GM12878 (cell line): ENCODE results near the gene SERPINB5. TPM values are rescaled to one million over a fixed set of nuclear protein-coding genes. Genes with fewer than 3 reads are reported as not detected.

ENCODE experiments used
- ATAC-seq: fragments of 200-7000 bp; cut with Tn5 transposase; 3 replicates; pipeline ENCODE4 v1.9.1; 2020; ENCODE audit warnings: mild to moderate bottlenecking, moderate library complexity
- BruUV-seq: library from RNA; stranded (reverse); fragments of 400-500 nt; replicated peaks from 2 replicates; lab custom pipeline; 2021; lab: Mats Ljungman, UMichigan
- CTCF ChIA-PET: fragments of 300-600 bp; sonication (Branson Sonifier 250); formaldehyde crosslinking; extraction: SDS; loops from one replicate; lab custom pipeline; 2021; ENCODE audit warnings: inconsistent platforms; lab: Yijun Ruan, JAX
- POLR2A ChIA-PET: fragments of 350-600 bp; formaldehyde crosslinking; extraction: SDS; loops from one replicate; lab custom pipeline; 2021; ENCODE audit warnings: inconsistent platforms; lab: Charles Lee
- RAD21 ChIA-PET: fragments of 300-600 bp; sonication (Branson Sonifier 250); formaldehyde crosslinking; loops from one replicate; lab custom pipeline; 2023; ENCODE audit warnings: antibody characterized with exemption; ENCODE audit not compliant: unreplicated experiment; lab: Charles Lee
- SMC1A ChIA-PET: fragments of 300-600 bp; sonication (Branson Sonifier 250); formaldehyde crosslinking; loops from one replicate; lab custom pipeline; 2023; ENCODE audit not compliant: unreplicated experiment, uncharacterized antibody; lab: Charles Lee
- DNase-seq: peaks from one replicate; pipeline ENCODE4 v3.0.0-alpha.2; 2011; ENCODE audit warnings: low read depth, low spot score
- FAIRE-seq: peaks from 3 replicates; lab custom pipeline; 2011; peaks lifted over from hg19 to GRCh38; lab: Jason Lieb, UNC
- H2AFZ ChIP-seq: 2 replicates; pipeline ENCODE4 v1.6.0; 2011; ENCODE audit warnings: low read depth, low read length, control low read depth; ENCODE audit not compliant: control insufficient read depth
- H3K27ac ChIP-seq: 2 replicates; pipeline ENCODE4 v1.5.1; 2011; ENCODE audit warnings: control low read depth; ENCODE audit not compliant: control insufficient read depth, insufficient read depth
- H3K27me3 ChIP-seq, 2 experiments: replicated peaks in 1 of 2; 2 replicates each; pipeline versions ENCODE4 v1.6.0 to v1.6.1; 2011; ENCODE audit warnings: low read length in 1 of 2; ENCODE audit not compliant: control insufficient read depth in 2 of 2, insufficient read depth in 2 of 2
- H3K36me3 ChIP-seq, 2 experiments: 2 replicates each; pipeline ENCODE4 v1.5.1; 2011; ENCODE audit warnings: low read length in 1 of 2; ENCODE audit not compliant: control insufficient read depth in 2 of 2, insufficient read depth in 2 of 2
- H3K4me1 ChIP-seq: 2 replicates; pipeline ENCODE4 v1.6.1; 2011; ENCODE audit warnings: mild to moderate bottlenecking, low read length, moderate library complexity, mixed read lengths; ENCODE audit not compliant: control insufficient read depth, insufficient read depth
- H3K4me2 ChIP-seq: 2 replicates; pipeline ENCODE4 v1.6.0; 2011; ENCODE audit warnings: control low read depth; ENCODE audit not compliant: control insufficient read depth, insufficient read depth
- H3K4me3 ChIP-seq: fragments of 200-600 bp; sonication (generic); 2 replicates; pipeline ENCODE4 v1.5.1; 2016
- H3K79me2 ChIP-seq: 2 replicates; pipeline ENCODE4 v1.6.0; 2011; ENCODE audit warnings: low read length; ENCODE audit not compliant: control insufficient read depth, insufficient read depth
- H3K9ac ChIP-seq: 2 replicates; pipeline ENCODE4 v1.8.0; 2011; ENCODE audit warnings: low read length, control low read depth, mixed read lengths; ENCODE audit not compliant: control insufficient read depth, insufficient read depth
- H3K9me3 ChIP-seq: replicated peaks from 3 replicates; pipeline ENCODE4 v1.5.1; 2011; ENCODE audit warnings: mild to moderate bottlenecking, low read length; ENCODE audit not compliant: control insufficient read depth, insufficient read depth
- H4K20me1 ChIP-seq: 2 replicates; pipeline ENCODE4 v1.6.0; 2011; ENCODE audit not compliant: control insufficient read depth, insufficient read depth
- ETV6 ChIP-seq, 2 experiments: fragments of 450-650 bp in 1 of 2; IDR thresholded peaks in 1 of 2; conservative IDR thresholded peaks in 1 of 2; 2 replicates each; pipeline ENCODE4 v1.6.1; 2014; ENCODE audit warnings: antibody characterized with exemption in 1 of 2, borderline replicate concordance in 1 of 2, low read depth in 1 of 2, mild to moderate bottlenecking in 1 of 2, moderate library complexity in 1 of 2
- PKNOX1 ChIP-seq: fragments of 450-650 bp; IDR thresholded peaks from 2 replicates; pipeline ENCODE4 v1.6.1; 2016; ENCODE audit warnings: mild to moderate bottlenecking
- SIN3A ChIP-seq: IDR thresholded peaks from 2 replicates; pipeline ENCODE4 v1.6.1; 2012; ENCODE audit warnings: low read depth, low read length, improper control_type of control experiment
- SREBF1 ChIP-seq: IDR thresholded peaks from 2 replicates; pipeline ENCODE4 v1.6.1; 2012; ENCODE audit warnings: mild to moderate bottlenecking, low read length
- WGBS: methylation state at CpG from one replicate; pipeline ENCODE4 v1.1.6; 2016; ENCODE audit warnings: low lambda C conversion rate; ENCODE audit not compliant: insufficient replicate concordance, insufficient coverage; ENCODE audit errors: missing lambda C conversion rate; 5-methylcytosine and 5-hydroxymethylcytosine counted together
- in situ Hi-C: fragments of 300-500 bp; cut with MboI; formaldehyde crosslinking; loops from 9 replicates; pipeline ENCODE4 v1.14.3; 2018; ENCODE audit warnings: mixed read lengths
- intact Hi-C: fragments of 100-400 bp; cut with micrococcal nuclease; formaldehyde crosslinking; loops from one replicate; pipeline ENCODE4 v1.14.2; 2022; ENCODE audit not compliant: unreplicated experiment
- polyA plus RNA-seq, 11 experiments: library from polyadenylated mRNA; depleted of rRNA in 4 of 11; unstranded in 6 of 11; stranded (reverse) in 5 of 11; fragments of >200 nt; fragmentation: Nextera tagmentation in 4 of 11; fragmentation: Illumina TruSeq in 1 of 11; extraction: Ambion mirVana in 4 of 11; extraction: Trizol in 1 of 11; gene quantifications; 1 replicate in 1 of 11; 2 replicates in 10 of 11; pipeline versions ENCODE4 v1.2.1 to v1.2.3, GENCODE V29; 2011 to 2016; ENCODE audit warnings: inconsistent platforms in 2 of 11, missing spikeins in 2 of 11, low read depth in 1 of 11
- total RNA-seq, 4 experiments: library from RNA; depleted of rRNA in 3 of 4; stranded (reverse); fragments of >200 nt in 3 of 4; fragmentation: Illumina TruSeq in 1 of 4; extraction: Trizol in 1 of 4; gene quantifications; 2 replicates each; pipeline versions ENCODE4 v1.2.1 to v1.2.3, GENCODE V29; 2013 to 2021

The SERPINB5 gene
- total and polyA plus RNA-seq, 10 of the 15 experiments (the other 5 are each of a cell fraction or from before 2014, with no cell fraction given), result 0.03 to 0.04 TPM; not detected in 8

- in situ Hi-C loops (no loop called here), intact Hi-C loops (no loop called here)
- WGBS, result 47% methylated on average over 3 of the region's 3 CpGs
- BruUV-seq, result no TSS peak
- Histone ChIP-seq H3K4me1 (no peaks in the 10 kb centered on the region), H3K9me3 (no peaks in the 10 kb centered on the region), H3K79me2 (no peaks in the 10 kb centered on the region), H3K4me3 (no peak overlapping the region), H2AFZ (no peak overlapping the region), H3K36me3 (no peaks in the 10 kb centered on the region), H3K9ac (no peak overlapping the region), H3K27ac (no peak overlapping the region), H3K4me2 (no peak overlapping the region), H3K27me3 (no peaks in the 10 kb centered on the region), H4K20me1 (no peaks in the 10 kb centered on the region)
- RAD21 ChIA-PET, result no interaction called here
- FAIRE-seq (no peak), ATAC-seq (no peak), DNase-seq (no peak)
- SMC1A ChIA-PET, result interaction anchor here (1.0 to 1.7 kb wide), 2 partner anchors 15 to 56 kb away, joined by 3 to 4 read pairs; no protein-coding TSS in a partner anchor
- POLR2A ChIA-PET, result no interaction called here
- CTCF ChIA-PET, result interaction anchor here (0.6 to 1.8 kb wide), 5 partner anchors 12 to 165 kb away, joined by 3 to 7 read pairs (median 3); no protein-coding TSS in a partner anchor
- TF ChIP-seq PKNOX1, result no peak
These were observed 16.1 kb downstream of the SERPINB5 start for GRCh38 chr18:63492851-63493250.

GRCh38 chr18:63495675-63496074 lies 18.9 kb downstream of the SERPINB5 start:
- no peak for ATAC-seq
- Histone ChIP-seq H3K27ac (no peak overlapping the region), H3K9ac (no peak overlapping the region), H2AFZ (no peak overlapping the region), H3K9me3 (no peaks in the 10 kb centered on the region), H3K4me2 (no peak overlapping the region), H3K27me3 (no peaks in the 10 kb centered on the region), H3K36me3 (no peaks in the 10 kb centered on the region), H3K4me1 (no peaks in the 10 kb centered on the region), H3K4me3 (no peak overlapping the region), H3K79me2 (no peaks in the 10 kb centered on the region), H4K20me1 (no peaks in the 10 kb centered on the region)
- RAD21 ChIA-PET, result no interaction called here
- POLR2A ChIA-PET, result no interaction called here
- WGBS, result 42% methylated on average over 2 of the region's 2 CpGs
- in situ Hi-C loops (no loop called here), intact Hi-C loops (no loop called here)
- CTCF ChIA-PET, result interaction anchor here (1.5 to 1.6 kb wide), 2 partner anchors 10 to 22 kb away, joined by 3 to 4 read pairs; no protein-coding TSS in a partner anchor
- TF ChIP-seq SIN3A (no peak), SREBF1 (no peak), ETV6 (conservative IDR thresholded peaks at IDR 0.05 in 1 of 2, IDR thresholded peaks at IDR 0.05 in 1 of 2; ENCODE audit: borderline replicate concordance in 1 of 2, low read depth in 1 of 2) (no peak)
- DNase-seq, result no peak
- BruUV-seq, result no TSS peak
- SMC1A ChIA-PET, result interaction anchor here (0.6 kb wide), 1 partner anchor 390 kb away, joined by 3 read pairs; no protein-coding TSS in a partner anchor
- no peak for FAIRE-seq
